ENCODE data around the gene ZRSR2. TPM values are rescaled to one million over a fixed set of nuclear protein-coding genes. Genes with fewer than 3 reads are reported as not detected.
A peak's percentile ranks its signal among the peaks of the same experiment; 100 is the strongest.

Gene ZRSR2
- polyA plus RNA-seq, 1 donor from 2014 or later: 11.2 TPM

GRCh38 chrX:15855568-15856221 is 65.4 kb downstream of the ZRSR2 start:
- H3K4me3 ChIP-seq (ENCODE audit: low read length): peak overlapping the region; percentile 76
- peaks cover 15% of the 10 kb centered on the region for H3K79me2 ChIP-seq (replicated peaks; ENCODE audit: insufficient read depth, low read length)
- H2AFZ ChIP-seq (ENCODE audit: low read depth, low read length): peak overlapping the region; percentile 33
- H4K20me1 ChIP-seq (ENCODE audit: insufficient read depth): no peaks in the 10 kb centered on the region
- H3K36me3 ChIP-seq (ENCODE audit: insufficient read depth, low read length): no peaks in the 10 kb centered on the region
- H3K9me2 ChIP-seq (ENCODE audit: insufficient read depth, low read length): no peaks in the 10 kb centered on the region
- no peak for TF ChIP-seq TAF1 (IDR thresholded peaks at IDR 0.05; ENCODE audit: low read depth)
- TF ChIP-seq REST (IDR thresholded peaks at IDR 0.05; ENCODE audit: borderline replicate concordance): no peak
- TF ChIP-seq MXI1 (conservative IDR thresholded peaks at IDR 0.05; ENCODE audit: poor library complexity, severe bottlenecking): no peak
- no peak for TF ChIP-seq CTCF (IDR thresholded peaks at IDR 0.05; ENCODE audit: poor library complexity, severe bottlenecking)
- TF ChIP-seq SMC3 (conservative IDR thresholded peaks at IDR 0.05; ENCODE audit: poor library complexity): no peak
- peak overlapping the region; percentile 39 for H3K4me2 ChIP-seq (ENCODE audit: low read length)
- no peaks in the 10 kb centered on the region for H3K27me3 ChIP-seq (ENCODE audit: insufficient read depth, low read depth, low read length)
- H3F3A ChIP-seq (ENCODE audit: insufficient read depth, low read length, poor library complexity, severe bottlenecking): no peaks in the 10 kb centered on the region
- peak overlapping the region; percentile 72 for H3K27ac ChIP-seq (ENCODE audit: low read length)
- H3K9ac ChIP-seq (ENCODE audit: low read length): peak overlapping the region; percentile 72
- no peaks in the 10 kb centered on the region for H3K9me3 ChIP-seq (ENCODE audit: low read length)

- H3K27ac ChIP-seq (ENCODE audit: low read length): no peak overlapping the region
Measured at GRCh38 chrX:15856222-15856587, 65.9 kb downstream of the ZRSR2 start.

More at GRCh38 chrX:15856222-15856587, 65.9 kb downstream of the ZRSR2 start:
- Histone ChIP-seq H3K79me2 (replicated peaks; ENCODE audit: insufficient read depth, low read length) (peaks cover 15% of the 10 kb centered on the region), H2AFZ (ENCODE audit: low read depth, low read length) (no peak overlapping the region), H4K20me1 (ENCODE audit: insufficient read depth) (no peaks in the 10 kb centered on the region), H3K4me2 (ENCODE audit: low read length) (no peak overlapping the region), H3K27me3 (ENCODE audit: insufficient read depth, low read depth, low read length) (no peaks in the 10 kb centered on the region), H3K9ac (ENCODE audit: low read length) (no peak overlapping the region), H3K36me3 (ENCODE audit: insufficient read depth, low read length) (no peaks in the 10 kb centered on the region), H3K9me2 (ENCODE audit: insufficient read depth, low read length) (no peaks in the 10 kb centered on the region), H3K9me3 (ENCODE audit: low read length) (no peaks in the 10 kb centered on the region), H3F3A (ENCODE audit: insufficient read depth, low read length, poor library complexity, severe bottlenecking) (no peaks in the 10 kb centered on the region), H3K4me3 (ENCODE audit: low read length) (peak overlapping the region; percentile 76)
- TF ChIP-seq RAD21 (conservative IDR thresholded peaks at IDR 0.05): no peak
- no peak for TF ChIP-seq EZH2 (IDR thresholded peaks at IDR 0.05; ENCODE audit: borderline replicate concordance, insufficient read depth, low read length, poor library complexity, severe bottlenecking)
- no peak for TF ChIP-seq REST (IDR thresholded peaks at IDR 0.05; ENCODE audit: borderline replicate concordance)
- TF ChIP-seq EP300 (conservative IDR thresholded peaks at IDR 0.05; ENCODE audit: poor library complexity, severe bottlenecking): no peak
- TF ChIP-seq SMC3 (conservative IDR thresholded peaks at IDR 0.05; ENCODE audit: poor library complexity): no peak
- no peak for TF ChIP-seq CTCF (IDR thresholded peaks at IDR 0.05; ENCODE audit: poor library complexity, severe bottlenecking)
- no peak for TF ChIP-seq TAF1 (IDR thresholded peaks at IDR 0.05; ENCODE audit: low read depth)
- TF ChIP-seq MXI1 (conservative IDR thresholded peaks at IDR 0.05; ENCODE audit: poor library complexity, severe bottlenecking): no peak
- TF ChIP-seq POLR2AphosphoS5 (IDR thresholded peaks at IDR 0.05): no peak

All from neural cell (in vitro differentiated cells).